SH-SY5Y (cell line): ENCODE measurements around the gene CAV1.

Source experiments
- GATA2 ChIP-seq: IDR thresholded peaks from 2 replicates; pipeline ENCODE4 v1.6.1; 2011; ENCODE audit warnings: mild to moderate bottlenecking, low read depth, low read length
- GATA3 ChIP-seq: IDR thresholded peaks from 2 replicates; pipeline ENCODE4 v1.6.1; 2011; ENCODE audit warnings: low read depth, mild to moderate bottlenecking, low read length, moderate library complexity

- TF ChIP-seq GATA2 (no peak), GATA3 (no peak)
Measured at GRCh38 chr7:116570306-116570705, 45.5 kb downstream of the CAV1 start.
